ENCODE measurements around the gene ZMIZ2.
"Not testable (repeated sequence)": the region's sequence is repeated elsewhere in the genome, so short reads cannot be mapped to it uniquely, and the experiment has no call there.

Gene ZMIZ2

GRCh38 chr7:44782460-44782859 is 33.8 kb downstream of the ZMIZ2 start:
- Histone ChIP-seq H3K27ac (no peak overlapping the region), H3K27me3 (replicated peaks) (no peaks in the 10 kb centered on the region), H3K4me3 (ENCODE audit: low read depth, low read length) (no peak overlapping the region), H3K36me3 (replicated peaks) (no peaks in the 10 kb centered on the region)
- in situ Hi-C loops (cut with HindIII; ENCODE audit: low pct_ligation_motif_present, low sequenced_read_pairs) = no loop called here
- TF ChIP-seq, protein P1, sequence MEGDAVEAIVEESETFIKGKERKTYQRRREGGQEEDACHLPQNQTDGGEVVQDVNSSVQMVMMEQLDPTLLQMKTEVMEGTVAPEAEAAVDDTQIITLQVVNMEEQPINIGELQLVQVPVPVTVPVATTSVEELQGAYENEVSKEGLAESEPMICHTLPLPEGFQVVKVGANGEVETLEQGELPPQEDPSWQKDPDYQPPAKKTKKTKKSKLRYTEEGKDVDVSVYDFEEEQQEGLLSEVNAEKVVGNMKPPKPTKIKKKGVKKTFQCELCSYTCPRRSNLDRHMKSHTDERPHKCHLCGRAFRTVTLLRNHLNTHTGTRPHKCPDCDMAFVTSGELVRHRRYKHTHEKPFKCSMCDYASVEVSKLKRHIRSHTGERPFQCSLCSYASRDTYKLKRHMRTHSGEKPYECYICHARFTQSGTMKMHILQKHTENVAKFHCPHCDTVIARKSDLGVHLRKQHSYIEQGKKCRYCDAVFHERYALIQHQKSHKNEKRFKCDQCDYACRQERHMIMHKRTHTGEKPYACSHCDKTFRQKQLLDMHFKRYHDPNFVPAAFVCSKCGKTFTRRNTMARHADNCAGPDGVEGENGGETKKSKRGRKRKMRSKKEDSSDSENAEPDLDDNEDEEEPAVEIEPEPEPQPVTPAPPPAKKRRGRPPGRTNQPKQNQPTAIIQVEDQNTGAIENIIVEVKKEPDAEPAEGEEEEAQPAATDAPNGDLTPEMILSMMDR (IDR thresholded peaks at IDR 0.05; ENCODE audit: low read depth, low read length, missing control alignments) = no peak
- DNase-seq = no peak

GRCh38 chr7:44783407-44783806 is 34.8 kb downstream of the ZMIZ2 start:
- DNase-seq = no peak
- Histone ChIP-seq H3K27me3 (replicated peaks) (no peaks in the 10 kb centered on the region), H3K36me3 (replicated peaks) (no peaks in the 10 kb centered on the region), H3K4me3 (ENCODE audit: low read depth, low read length) (no peak overlapping the region), H3K27ac (no peak overlapping the region)
- in situ Hi-C loops (cut with HindIII; ENCODE audit: low pct_ligation_motif_present, low sequenced_read_pairs) = no loop called here
- TF ChIP-seq, protein P1 (IDR thresholded peaks at IDR 0.05; ENCODE audit: low read depth, low read length, missing control alignments) = no peak

DNA sequence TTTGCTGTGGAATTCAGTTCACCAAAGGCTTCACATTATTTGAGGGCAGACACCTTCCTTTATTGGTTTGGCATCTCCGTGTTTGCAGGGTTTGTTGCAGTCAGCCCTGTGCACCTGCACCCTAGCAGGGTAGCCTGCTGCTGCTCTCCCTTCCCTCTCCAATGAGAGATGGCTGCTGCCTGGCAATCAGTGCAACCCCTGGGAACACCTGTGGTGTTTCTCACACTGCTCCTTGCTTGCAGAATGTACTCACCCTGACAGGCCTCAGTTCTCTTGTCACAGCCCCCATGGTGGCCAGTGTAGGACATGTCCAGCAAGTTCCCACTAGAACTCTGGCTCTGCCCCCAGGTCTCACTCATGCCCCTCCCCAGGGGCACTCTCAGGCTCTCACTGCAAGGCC is 35.7 kb downstream of the ZMIZ2 start:
- TF ChIP-seq, protein P1 (IDR thresholded peaks at IDR 0.05; ENCODE audit: low read depth, low read length, missing control alignments) = no peak
- Histone ChIP-seq H3K36me3 (replicated peaks) (no peaks in the 10 kb centered on the region), H3K27me3 (replicated peaks) (no peaks in the 10 kb centered on the region), H3K27ac (no peak overlapping the region), H3K4me3 (ENCODE audit: low read depth, low read length) (no peak overlapping the region)
- DNase-seq = no peak
- in situ Hi-C loops (cut with HindIII; ENCODE audit: low pct_ligation_motif_present, low sequenced_read_pairs) = no loop called here

DNA sequence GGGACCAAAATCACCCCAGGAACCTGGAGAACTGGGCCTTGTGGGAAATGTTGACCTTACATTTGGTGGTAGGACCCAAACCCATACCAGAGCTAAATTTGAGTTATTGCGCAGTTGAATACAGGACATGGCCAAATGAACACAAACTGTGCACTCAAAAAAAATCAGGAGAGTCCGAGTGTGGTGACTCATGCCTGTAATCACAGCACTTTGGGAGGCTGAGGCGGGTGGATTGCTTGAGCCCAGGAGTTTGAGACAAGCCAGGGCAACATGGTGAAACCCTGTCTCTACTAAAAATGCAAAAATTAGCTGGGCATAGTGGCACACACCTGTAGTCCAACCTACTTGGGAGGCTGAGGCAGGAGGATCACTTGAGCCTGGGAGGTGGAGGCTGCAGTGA is 36.6 kb downstream of the ZMIZ2 start:
- in situ Hi-C loops (cut with HindIII; ENCODE audit: low pct_ligation_motif_present, low sequenced_read_pairs); H3K4me3 ChIP-seq (ENCODE audit: low read depth, low read length); H3K36me3 ChIP-seq (replicated peaks); H3K27ac ChIP-seq; DNase-seq; H3K27me3 ChIP-seq (replicated peaks): not testable (repeated sequence)

GRCh38 chr7:44787041-44787440 is 38.4 kb downstream of the ZMIZ2 start:
- Histone ChIP-seq H3K4me3 (ENCODE audit: low read depth, low read length) (no peak overlapping the region), H3K27me3 (replicated peaks) (no peaks in the 10 kb centered on the region), H3K27ac (no peak overlapping the region), H3K36me3 (replicated peaks) (no peaks in the 10 kb centered on the region)
- TF ChIP-seq, protein P1 (IDR thresholded peaks at IDR 0.05; ENCODE audit: low read depth, low read length, missing control alignments) = no peak
- in situ Hi-C loops (cut with HindIII; ENCODE audit: low pct_ligation_motif_present, low sequenced_read_pairs) = no loop called here
- no peak for DNase-seq

- Histone ChIP-seq H3K4me3 (ENCODE audit: low read depth, low read length) (no peak overlapping the region), H3K27ac (no peak overlapping the region), H3K27me3 (replicated peaks) (no peaks in the 10 kb centered on the region), H3K36me3 (replicated peaks) (no peaks in the 10 kb centered on the region)
- in situ Hi-C loops (cut with HindIII; ENCODE audit: low pct_ligation_motif_present, low sequenced_read_pairs) = no loop called here
- TF ChIP-seq, protein P1 (IDR thresholded peaks at IDR 0.05; ENCODE audit: low read depth, low read length, missing control alignments) = no peak
- no peak for DNase-seq
These were observed 39.1 kb downstream of the ZMIZ2 start for GRCh38 chr7:44787762-44788161.
